Loucy (cell line): ENCODE data around the gene TDRD12.

Experiments
- H2AFZ ChIP-seq: fragments of 200-600 bp; sonication (generic); 2 replicates; pipeline ENCODE4 v1.6.0; 2016; ENCODE audit warnings: antibody characterized with exemption, mild to moderate bottlenecking, low read length, moderate library complexity
- H3F3A ChIP-seq: fragments of 200-600 bp; 2 replicates; pipeline ENCODE4 v1.6.0; 2016; ENCODE audit warnings: antibody characterized with exemption, low read depth, mild to moderate bottlenecking
- H3K27me3 ChIP-seq: fragments of 200-600 bp; sonication (generic); 2 replicates; pipeline ENCODE4 v1.6.1; 2014; ENCODE audit warnings: low read length, mild to moderate bottlenecking; ENCODE audit not compliant: insufficient read depth, poor library complexity, severe bottlenecking
- H3K36me3 ChIP-seq: fragments of 200-600 bp; sonication (generic); 2 replicates; pipeline ENCODE4 v1.6.1; 2016; ENCODE audit warnings: low read length; ENCODE audit not compliant: insufficient read depth
- H3K4me1 ChIP-seq: fragments of 200-600 bp; sonication (generic); 2 replicates; pipeline ENCODE4 v1.5.1; 2014; ENCODE audit warnings: low read length, mild to moderate bottlenecking; ENCODE audit not compliant: insufficient read depth, poor library complexity, severe bottlenecking
- H3K4me2 ChIP-seq: fragments of 200-600 bp; sonication (generic); 2 replicates; pipeline ENCODE4 v1.6.0; 2014; ENCODE audit warnings: antibody characterized with exemption, low read length, low read depth, mild to moderate bottlenecking; ENCODE audit not compliant: poor library complexity, severe bottlenecking
- H3K4me3 ChIP-seq: fragments of 200-600 bp; sonication (generic); 2 replicates; pipeline ENCODE4 v1.5.1; 2014; ENCODE audit warnings: low read length, mild to moderate bottlenecking, mixed read lengths; ENCODE audit not compliant: poor library complexity, severe bottlenecking
- H3K79me2 ChIP-seq: fragments of 200-600 bp; sonication (generic); 2 replicates; pipeline ENCODE4 v1.6.1; 2014; ENCODE audit warnings: low read length; ENCODE audit not compliant: insufficient read depth
- H3K9ac ChIP-seq: fragments of 200-600 bp; sonication (generic); 2 replicates; pipeline ENCODE4 v1.6.0; 2014; ENCODE audit warnings: mild to moderate bottlenecking, low read depth, low read length, moderate library complexity; ENCODE audit not compliant: poor library complexity, severe bottlenecking
- H3K9me2 ChIP-seq: fragments of 200-600 bp; sonication (generic); replicated peaks from 2 replicates; pipeline ENCODE4 v1.6.1; 2016; ENCODE audit warnings: low read depth, low read length, mixed read lengths
- H3K9me3 ChIP-seq: fragments of 200-600 bp; sonication (generic); 2 replicates; pipeline ENCODE4 v1.6.1; 2014; ENCODE audit warnings: mild to moderate bottlenecking, antibody characterized with exemption, low read length, low read depth; ENCODE audit not compliant: insufficient read depth
- H4K20me1 ChIP-seq: fragments of 200-600 bp; sonication (generic); 2 replicates; pipeline ENCODE4 v1.6.0; 2014; ENCODE audit warnings: antibody characterized with exemption, low read length, mild to moderate bottlenecking; ENCODE audit not compliant: insufficient read depth, poor library complexity, severe bottlenecking
- CTCF ChIP-seq: fragments of 200-600 bp; sonication (generic); conservative IDR thresholded peaks from 2 replicates; pipeline ENCODE4 v1.5.1; 2014; ENCODE audit warnings: mild to moderate bottlenecking, antibody characterized with exemption, low read length
- EZH2phosphoT487 ChIP-seq: fragments of 200-600 bp; IDR thresholded peaks from 2 replicates; pipeline ENCODE4 v1.6.1; 2018; ENCODE audit warnings: antibody characterized with exemption, mild to moderate bottlenecking, moderate library complexity, borderline replicate concordance

Gene TDRD12

GRCh38 chr19:32677657-32678056 lies 41.9 kb upstream of the TDRD12 start:
- H3K27me3 ChIP-seq, result no peaks in the 10 kb centered on the region
- peaks cover 19% of the 10 kb centered on the region for H4K20me1 ChIP-seq
- H3K4me3 ChIP-seq, result no peak overlapping the region
- no peak overlapping the region for H3K4me2 ChIP-seq
- H3K9me3 ChIP-seq, result no peaks in the 10 kb centered on the region
- no peak overlapping the region for H2AFZ ChIP-seq
- TF ChIP-seq CTCF (peak; percentile 34), EZH2phosphoT487 (no peak)
- no peaks in the 10 kb centered on the region for H3K9me2 ChIP-seq
- H3K79me2 ChIP-seq, result peaks cover 22% of the 10 kb centered on the region
- H3K9ac ChIP-seq, result no peak overlapping the region
- peaks cover 8% of the 10 kb centered on the region for H3K4me1 ChIP-seq
- H3K36me3 ChIP-seq, result no peaks in the 10 kb centered on the region
- no peaks in the 10 kb centered on the region for H3F3A ChIP-seq

GRCh38 chr19:32680986-32681385 lies 38.6 kb upstream of the TDRD12 start:
- Histone ChIP-seq H3K9ac (no peak overlapping the region), H3K27me3 (no peaks in the 10 kb centered on the region), H3K36me3 (no peaks in the 10 kb centered on the region), H2AFZ (no peak overlapping the region), H4K20me1 (no peaks in the 10 kb centered on the region), H3F3A (no peaks in the 10 kb centered on the region), H3K79me2 (no peaks in the 10 kb centered on the region), H3K9me2 (no peaks in the 10 kb centered on the region), H3K4me2 (no peak overlapping the region), H3K9me3 (no peaks in the 10 kb centered on the region), H3K4me3 (no peak overlapping the region), H3K4me1 (no peaks in the 10 kb centered on the region)
- TF ChIP-seq CTCF (no peak), EZH2phosphoT487 (no peak)

GRCh38 chr19:32682317-32682716 lies 37.2 kb upstream of the TDRD12 start:
- Histone ChIP-seq H3K4me2 (no peak overlapping the region), H3K4me3 (no peak overlapping the region), H3K27me3 (no peaks in the 10 kb centered on the region), H2AFZ (no peak overlapping the region), H3K79me2 (no peaks in the 10 kb centered on the region), H3K4me1 (no peaks in the 10 kb centered on the region), H3K9ac (no peak overlapping the region), H3K9me3 (no peaks in the 10 kb centered on the region), H3K9me2 (no peaks in the 10 kb centered on the region), H3K36me3 (no peaks in the 10 kb centered on the region), H4K20me1 (no peaks in the 10 kb centered on the region), H3F3A (no peaks in the 10 kb centered on the region)
- TF ChIP-seq EZH2phosphoT487 (no peak), CTCF (no peak)
